Omental fat pad (tissue), 4 donors: Measurements from ENCODE around the gene CD300LF. TPM values are rescaled to one million over a fixed set of nuclear protein-coding genes. Genes with fewer than 3 reads are reported as not detected.

Experiments
- ATAC-seq: fragments of 150-250 bp; one replicate; pipeline ENCODE4 v1.9.1; 2016; ENCODE audit warnings: mild to moderate bottlenecking, moderate library complexity; ENCODE audit not compliant: low FRiP score
- DNase-seq: peaks from one replicate; pipeline ENCODE4 v3.0.0-alpha.2; 2019; ENCODE audit warnings: low spot score
- CTCF ChIP-seq, 3 donors: fragments of 450-650 bp; IDR thresholded peaks; one replicate each; pipeline ENCODE4 v1.5.1; 2016 to 2017; ENCODE audit warnings: antibody characterized with exemption in 3 of 3, mild to moderate bottlenecking in 3 of 3, moderate library complexity in 2 of 3
- total RNA-seq, 4 donors: library from RNA; depleted of rRNA; stranded (reverse); fragments of >200 nt; gene quantifications; one replicate each; pipeline ENCODE4 v1.1.0, GENCODE V29; 2016

CD300LF gene
- total RNA-seq, 4 donors from 2014 or later = 1.1 to 2.5 (median 2.2) TPM; not detected in 1

- DNase-seq (no peak), ATAC-seq (no peak)
- TF ChIP-seq CTCF (IDR thresholded peaks at IDR 0.05) = no peak
These were observed 11.2 kb upstream of the CD300LF start for GRCh38 chr17:74723891-74724290.

- TF ChIP-seq CTCF (IDR thresholded peaks at IDR 0.05) = no peak
- DNase-seq (no peak), ATAC-seq (no peak)
These were observed 10.1 kb upstream of the CD300LF start for GRCh38 chr17:74722782-74723181.

- no peak for TF ChIP-seq CTCF (IDR thresholded peaks at IDR 0.05)
- no peak for ATAC-seq
- DNase-seq = no peak
These were observed 7.8 kb upstream of the CD300LF start for GRCh38 chr17:74720506-74720905.

- no peak for TF ChIP-seq CTCF (IDR thresholded peaks at IDR 0.05)
- no peak for DNase-seq
- no peak for ATAC-seq
These were observed 2.4 kb upstream of the CD300LF start for GRCh38 chr17:74715144-74715543.

GRCh38 chr17:74713171-74713755 is 540 bp upstream of the CD300LF start:
- DNase-seq = no peak
- ATAC-seq = no peak
- no peak for TF ChIP-seq CTCF (IDR thresholded peaks at IDR 0.05)

- DNase-seq (no peak), ATAC-seq (no peak)
- TF ChIP-seq CTCF (IDR thresholded peaks at IDR 0.05) = no peak
These were observed 422 bp downstream of the CD300LF start for GRCh38 chr17:74712301-74712700.

GRCh38 chr17:74711058-74711824 is 1.5 kb downstream of the CD300LF start:
- DNase-seq (no peak), ATAC-seq (no peak)
- TF ChIP-seq CTCF (IDR thresholded peaks at IDR 0.05) = no peak
